Measurements from ENCODE around the gene NDUFV3.

Gene NDUFV3

DNA sequence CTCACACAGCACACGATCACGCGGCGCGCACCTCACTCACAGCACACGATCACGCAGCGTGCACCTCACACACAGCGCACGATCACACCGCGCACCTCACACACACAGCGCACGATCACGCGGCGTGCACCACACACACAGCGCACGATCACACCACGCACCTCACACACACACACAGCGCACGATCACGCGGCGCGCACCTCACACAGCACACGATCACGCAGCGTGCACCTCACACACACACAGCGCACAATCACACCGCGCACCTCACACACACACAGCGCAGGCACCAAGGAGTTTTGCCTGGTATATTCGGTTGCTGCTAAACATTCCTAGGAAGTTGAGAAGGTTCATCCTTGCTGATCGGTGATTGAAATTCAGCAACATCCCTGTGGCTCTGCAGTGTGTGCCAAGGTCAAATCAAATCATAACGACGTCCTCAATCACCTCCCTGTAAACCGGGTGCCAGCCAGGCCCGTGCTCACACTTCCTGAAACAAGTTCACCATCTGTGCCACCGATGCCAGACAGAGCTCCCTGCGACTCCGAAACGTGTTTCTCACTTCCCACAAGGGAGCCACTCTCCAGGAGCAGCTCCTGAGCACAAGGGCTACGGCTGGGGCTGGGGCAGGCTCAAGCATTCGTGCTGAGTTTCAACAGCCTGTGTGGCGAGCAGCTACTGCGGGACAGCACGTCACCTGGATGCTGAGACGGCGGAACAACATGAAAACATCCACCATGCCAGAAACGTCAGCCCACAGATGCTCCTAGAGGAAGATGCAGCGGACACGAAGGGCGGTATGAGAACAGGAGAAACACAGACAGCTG lies 44.0 kb upstream of the NDUFV3 start:
- in situ Hi-C loops (cut with HindIII; ENCODE audit: low sequenced_read_pairs): no loop called here
- H3K4me3 ChIP-seq (ENCODE audit: low read depth, low read length): no peak overlapping the region
- TF ChIP-seq, protein P1, sequence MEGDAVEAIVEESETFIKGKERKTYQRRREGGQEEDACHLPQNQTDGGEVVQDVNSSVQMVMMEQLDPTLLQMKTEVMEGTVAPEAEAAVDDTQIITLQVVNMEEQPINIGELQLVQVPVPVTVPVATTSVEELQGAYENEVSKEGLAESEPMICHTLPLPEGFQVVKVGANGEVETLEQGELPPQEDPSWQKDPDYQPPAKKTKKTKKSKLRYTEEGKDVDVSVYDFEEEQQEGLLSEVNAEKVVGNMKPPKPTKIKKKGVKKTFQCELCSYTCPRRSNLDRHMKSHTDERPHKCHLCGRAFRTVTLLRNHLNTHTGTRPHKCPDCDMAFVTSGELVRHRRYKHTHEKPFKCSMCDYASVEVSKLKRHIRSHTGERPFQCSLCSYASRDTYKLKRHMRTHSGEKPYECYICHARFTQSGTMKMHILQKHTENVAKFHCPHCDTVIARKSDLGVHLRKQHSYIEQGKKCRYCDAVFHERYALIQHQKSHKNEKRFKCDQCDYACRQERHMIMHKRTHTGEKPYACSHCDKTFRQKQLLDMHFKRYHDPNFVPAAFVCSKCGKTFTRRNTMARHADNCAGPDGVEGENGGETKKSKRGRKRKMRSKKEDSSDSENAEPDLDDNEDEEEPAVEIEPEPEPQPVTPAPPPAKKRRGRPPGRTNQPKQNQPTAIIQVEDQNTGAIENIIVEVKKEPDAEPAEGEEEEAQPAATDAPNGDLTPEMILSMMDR (IDR thresholded peaks at IDR 0.05; ENCODE audit: low read depth, low read length, missing control alignments): no peak
- DNase-seq (ENCODE audit: low read depth): no peak

DNA sequence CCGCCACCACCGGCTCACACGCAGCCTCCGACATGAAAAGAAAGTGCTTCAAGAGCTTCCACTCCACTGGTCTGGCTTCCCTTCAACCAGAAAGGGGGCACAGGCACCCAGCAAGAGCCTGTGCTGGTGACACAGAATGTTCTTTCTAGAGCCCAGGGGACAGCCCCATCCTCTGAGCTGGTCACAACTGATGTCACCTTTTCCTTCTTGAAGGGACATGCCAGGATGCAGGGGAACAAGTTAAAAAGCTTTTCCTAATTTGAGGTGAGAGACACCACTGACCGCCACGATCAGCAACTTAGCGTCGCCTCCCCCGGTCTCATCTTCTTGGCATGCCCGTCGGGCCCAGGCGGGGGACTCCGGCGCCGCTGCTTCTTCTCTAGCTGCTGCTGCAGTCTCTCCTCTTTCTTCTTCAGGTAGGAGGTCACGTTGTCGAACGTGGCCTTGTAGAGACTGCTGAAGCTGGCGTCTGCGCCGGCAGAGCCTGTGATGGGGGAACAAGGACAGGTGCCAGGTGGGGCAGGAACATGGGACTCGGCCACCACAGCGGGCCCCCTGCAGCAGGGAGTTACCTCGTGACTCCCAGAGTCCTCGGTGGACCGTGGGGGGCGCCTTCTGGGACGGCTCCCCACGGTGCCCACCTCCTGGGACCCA lies 43.2 kb upstream of the NDUFV3 start:
- DNase-seq (ENCODE audit: low read depth): no peak
- in situ Hi-C loops (cut with HindIII; ENCODE audit: low sequenced_read_pairs): no loop called here
- TF ChIP-seq, protein P1 (IDR thresholded peaks at IDR 0.05; ENCODE audit: low read depth, low read length, missing control alignments): no peak
- no peak overlapping the region for H3K4me3 ChIP-seq (ENCODE audit: low read depth, low read length)

DNA sequence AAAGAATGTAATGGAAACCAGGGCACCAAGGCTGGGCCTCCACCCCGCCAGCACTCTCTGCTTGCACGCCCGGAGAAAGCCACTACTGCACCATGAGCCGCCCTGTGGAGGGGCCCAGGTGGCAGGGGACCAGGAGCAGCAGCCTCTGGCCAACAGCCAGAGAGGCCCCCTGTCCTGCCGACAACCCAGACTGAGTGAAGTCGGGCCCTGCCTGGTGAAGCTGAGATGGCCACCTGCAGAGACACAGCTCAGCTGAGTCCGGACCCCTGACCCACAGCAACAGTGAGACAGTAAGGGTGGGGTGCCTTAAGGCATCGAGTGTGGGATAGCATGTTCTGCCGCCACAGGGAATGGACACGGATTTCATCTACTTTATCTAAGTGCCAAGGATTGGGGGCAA lies 42.6 kb upstream of the NDUFV3 start:
- TF ChIP-seq, protein P1 (IDR thresholded peaks at IDR 0.05; ENCODE audit: low read depth, low read length, missing control alignments): no peak
- in situ Hi-C loops (cut with HindIII; ENCODE audit: low sequenced_read_pairs): no loop called here
- DNase-seq (ENCODE audit: low read depth): no peak
- no peak overlapping the region for H3K4me3 ChIP-seq (ENCODE audit: low read depth, low read length)

DNA sequence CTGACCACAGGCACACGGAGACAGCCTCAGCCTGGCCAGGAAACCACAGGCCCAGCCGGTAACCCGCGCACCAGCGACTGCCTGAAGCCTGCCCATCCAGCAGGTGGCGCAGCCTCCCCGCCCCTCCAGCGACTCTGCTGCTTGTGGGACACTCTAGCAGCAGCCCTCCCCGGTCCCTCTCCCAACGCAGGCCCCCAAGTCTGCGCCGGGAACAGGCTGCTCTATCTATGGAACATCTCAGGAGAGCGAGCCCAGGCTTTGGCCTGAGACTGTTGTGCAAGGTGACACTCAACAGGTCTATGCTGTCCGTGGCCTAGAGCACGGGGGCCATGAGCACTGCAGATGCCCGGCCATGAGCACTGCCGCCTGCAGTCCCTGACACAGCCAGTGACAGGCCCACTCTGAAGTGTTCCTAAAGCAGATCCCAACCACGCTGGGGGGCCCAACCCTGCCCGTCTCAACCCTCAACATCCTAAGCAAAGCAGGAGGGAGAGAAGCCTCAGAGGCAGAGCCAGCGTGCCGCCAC lies 42.2 kb upstream of the NDUFV3 start:
- H3K4me3 ChIP-seq (ENCODE audit: low read depth, low read length): no peak overlapping the region
- TF ChIP-seq, protein P1 (IDR thresholded peaks at IDR 0.05; ENCODE audit: low read depth, low read length, missing control alignments): peak; percentile 31
- no peak for DNase-seq (ENCODE audit: low read depth)
- in situ Hi-C loops (cut with HindIII; ENCODE audit: low sequenced_read_pairs): no loop called here

DNA sequence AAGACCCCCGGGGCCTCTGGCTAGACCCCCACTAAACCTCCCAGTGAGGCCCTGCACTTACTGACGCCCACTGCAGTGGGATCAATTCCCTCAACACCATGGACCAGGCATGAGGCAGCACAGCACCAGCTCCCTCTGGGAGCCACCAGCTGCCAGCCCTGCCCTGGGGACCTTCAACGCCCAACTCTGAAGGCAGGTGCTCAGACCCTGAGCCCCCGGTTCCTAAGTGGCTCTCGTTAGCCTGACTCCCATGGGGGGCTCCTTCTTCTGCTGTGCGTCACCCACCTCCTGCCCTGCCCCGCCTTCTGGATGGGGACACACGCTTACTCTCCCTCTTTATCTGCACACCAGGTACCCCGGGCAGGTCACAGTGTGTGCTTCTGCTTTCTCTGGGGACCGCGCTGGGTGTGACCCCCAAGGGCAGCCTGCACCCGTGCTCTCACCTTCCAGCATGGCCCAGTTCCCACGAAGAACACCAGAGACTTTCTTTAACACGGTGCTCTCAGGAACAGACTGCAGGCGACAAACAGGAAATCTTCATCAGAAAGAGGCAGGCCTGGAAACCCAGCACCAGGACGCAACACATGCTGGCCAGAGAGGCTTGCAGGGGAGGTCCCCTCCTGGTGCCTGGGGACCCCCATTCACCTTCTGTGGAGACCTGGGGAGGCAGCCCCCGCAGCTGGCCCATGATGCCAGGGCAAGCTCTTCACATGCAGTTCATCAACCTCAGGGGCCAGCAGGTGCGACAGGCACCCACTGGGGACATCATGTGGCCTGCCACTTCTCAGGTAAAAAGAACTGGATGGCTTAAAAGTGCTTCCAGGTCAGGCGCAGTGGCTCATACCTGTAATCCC lies 41.1 kb upstream of the NDUFV3 start:
- in situ Hi-C loops (cut with HindIII; ENCODE audit: low sequenced_read_pairs): no loop called here
- TF ChIP-seq, protein P1 (IDR thresholded peaks at IDR 0.05; ENCODE audit: low read depth, low read length, missing control alignments): no peak
- DNase-seq (ENCODE audit: low read depth): no peak
- no peak overlapping the region for H3K4me3 ChIP-seq (ENCODE audit: low read depth, low read length)

DNA sequence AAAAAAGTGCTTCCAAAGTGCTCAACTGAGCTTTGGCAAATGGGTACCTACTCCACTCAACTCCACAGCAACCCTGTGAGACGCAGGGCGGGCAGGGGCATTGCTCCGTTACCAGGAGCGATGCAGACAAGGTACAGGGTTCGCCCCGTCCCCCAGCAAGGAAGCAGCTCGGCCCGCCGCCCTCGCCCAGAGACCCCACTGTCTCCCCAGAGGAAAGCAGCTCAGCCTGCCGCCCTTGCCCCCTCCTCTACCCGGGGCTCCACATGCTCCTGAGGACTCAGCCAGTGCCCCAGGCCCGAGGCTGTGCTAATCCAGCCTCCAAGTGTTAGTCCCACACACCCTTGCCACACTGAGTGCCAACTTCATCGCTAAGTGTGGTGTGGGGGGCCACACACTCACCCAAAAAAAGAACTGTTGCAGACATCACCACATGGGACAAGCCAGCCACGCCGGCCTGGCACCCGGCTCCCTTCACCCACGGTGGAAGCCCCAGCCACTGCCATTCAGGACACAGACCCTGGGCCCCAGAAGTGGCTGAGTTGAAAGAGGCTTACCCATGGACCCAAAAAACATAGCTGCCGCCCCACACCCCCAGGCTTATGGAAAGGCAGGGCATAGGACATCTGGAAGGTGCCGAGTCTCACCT lies 40.1 kb upstream of the NDUFV3 start:
- in situ Hi-C loops (cut with HindIII; ENCODE audit: low sequenced_read_pairs): no loop called here
- H3K4me3 ChIP-seq (ENCODE audit: low read depth, low read length): no peak overlapping the region
- TF ChIP-seq, protein P1 (IDR thresholded peaks at IDR 0.05; ENCODE audit: low read depth, low read length, missing control alignments): no peak
- no peak for DNase-seq (ENCODE audit: low read depth)

Data from astrocyte of the cerebellum (primary cell).